ENCODE results near the gene FAM163A.

DNA sequence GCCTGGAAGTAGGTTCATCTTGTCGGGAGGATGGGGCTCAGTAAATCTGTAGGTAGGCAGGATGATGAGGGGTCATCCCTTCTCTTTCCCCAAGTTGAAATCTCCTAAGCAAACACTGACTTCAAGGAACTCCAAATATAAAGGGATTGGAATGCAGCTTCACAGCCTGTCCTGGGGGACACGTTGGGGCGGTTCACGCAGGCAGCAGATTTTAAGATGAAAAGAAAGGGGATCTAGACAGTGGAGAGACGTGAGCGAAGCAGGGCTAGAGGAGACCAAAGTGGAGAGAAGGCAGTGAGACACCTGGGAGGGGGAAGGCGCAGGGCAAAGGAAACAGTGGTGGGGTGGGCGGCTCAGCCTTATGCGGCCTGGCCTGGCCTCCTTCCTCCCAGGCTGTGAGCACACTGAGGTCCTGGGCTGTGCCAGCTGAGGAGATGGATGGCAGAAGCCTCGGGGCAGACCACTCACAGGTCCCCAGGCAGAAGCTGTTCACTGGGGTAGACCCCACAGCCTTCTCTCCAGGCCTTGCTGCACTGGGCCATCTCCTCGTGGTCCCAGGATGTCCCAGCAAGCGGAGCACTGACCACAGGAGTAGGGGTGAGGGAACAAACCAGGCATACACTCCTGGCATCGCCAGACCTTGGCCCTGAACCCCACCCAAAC is 82.8 kb downstream of the FAM163A start:
- no peak for TF ChIP-seq CTCF (IDR thresholded peaks at IDR 0.05)
- TF ChIP-seq POLR2AphosphoS5 (IDR thresholded peaks at IDR 0.05) = no peak
